OCI-LY3 (cell line): ENCODE results near the gene CUBN.

Source experiments
- CTCF ChIP-seq: fragments of 200-600, 300-600 bp; sonication (generic); IDR thresholded peaks from 2 replicates; pipeline ENCODE4 v1.5.1; 2014; ENCODE audit warnings: antibody characterized with exemption, low read length, low read depth
- EZH2phosphoT487 ChIP-seq: fragments of 200-600 bp; shearing (Covaris generic); IDR thresholded peaks from 2 replicates; pipeline ENCODE4 v1.6.1; 2018; ENCODE audit warnings: antibody characterized with exemption, mixed run types, low read depth

GRCh38 chr10:16905320-16905719, 224.3 kb downstream of the CUBN start:
- no peak for TF ChIP-seq CTCF
- no peak for TF ChIP-seq EZH2phosphoT487
